Loucy (cell line): ENCODE results near the gene DCP1A.

Experiments
- H2AFZ ChIP-seq: fragments of 200-600 bp; sonication (generic); 2 replicates; pipeline ENCODE4 v1.6.0; 2016; ENCODE audit warnings: antibody characterized with exemption, mild to moderate bottlenecking, low read length, moderate library complexity
- H3F3A ChIP-seq: fragments of 200-600 bp; 2 replicates; pipeline ENCODE4 v1.6.0; 2016; ENCODE audit warnings: antibody characterized with exemption, low read depth, mild to moderate bottlenecking
- H3K27me3 ChIP-seq: fragments of 200-600 bp; sonication (generic); 2 replicates; pipeline ENCODE4 v1.6.1; 2014; ENCODE audit warnings: low read length, mild to moderate bottlenecking; ENCODE audit not compliant: insufficient read depth, poor library complexity, severe bottlenecking
- H3K36me3 ChIP-seq: fragments of 200-600 bp; sonication (generic); 2 replicates; pipeline ENCODE4 v1.6.1; 2016; ENCODE audit warnings: low read length; ENCODE audit not compliant: insufficient read depth
- H3K4me1 ChIP-seq: fragments of 200-600 bp; sonication (generic); 2 replicates; pipeline ENCODE4 v1.5.1; 2014; ENCODE audit warnings: low read length, mild to moderate bottlenecking; ENCODE audit not compliant: insufficient read depth, poor library complexity, severe bottlenecking
- H3K4me2 ChIP-seq: fragments of 200-600 bp; sonication (generic); 2 replicates; pipeline ENCODE4 v1.6.0; 2014; ENCODE audit warnings: antibody characterized with exemption, low read length, low read depth, mild to moderate bottlenecking; ENCODE audit not compliant: poor library complexity, severe bottlenecking
- H3K4me3 ChIP-seq: fragments of 200-600 bp; sonication (generic); 2 replicates; pipeline ENCODE4 v1.5.1; 2014; ENCODE audit warnings: low read length, mild to moderate bottlenecking, mixed read lengths; ENCODE audit not compliant: poor library complexity, severe bottlenecking
- H3K79me2 ChIP-seq: fragments of 200-600 bp; sonication (generic); 2 replicates; pipeline ENCODE4 v1.6.1; 2014; ENCODE audit warnings: low read length; ENCODE audit not compliant: insufficient read depth
- H3K9ac ChIP-seq: fragments of 200-600 bp; sonication (generic); 2 replicates; pipeline ENCODE4 v1.6.0; 2014; ENCODE audit warnings: mild to moderate bottlenecking, low read depth, low read length, moderate library complexity; ENCODE audit not compliant: poor library complexity, severe bottlenecking
- H3K9me2 ChIP-seq: fragments of 200-600 bp; sonication (generic); replicated peaks from 2 replicates; pipeline ENCODE4 v1.6.1; 2016; ENCODE audit warnings: low read depth, low read length, mixed read lengths
- H3K9me3 ChIP-seq: fragments of 200-600 bp; sonication (generic); 2 replicates; pipeline ENCODE4 v1.6.1; 2014; ENCODE audit warnings: mild to moderate bottlenecking, antibody characterized with exemption, low read length, low read depth; ENCODE audit not compliant: insufficient read depth
- H4K20me1 ChIP-seq: fragments of 200-600 bp; sonication (generic); 2 replicates; pipeline ENCODE4 v1.6.0; 2014; ENCODE audit warnings: antibody characterized with exemption, low read length, mild to moderate bottlenecking; ENCODE audit not compliant: insufficient read depth, poor library complexity, severe bottlenecking
- EZH2phosphoT487 ChIP-seq: fragments of 200-600 bp; IDR thresholded peaks from 2 replicates; pipeline ENCODE4 v1.6.1; 2018; ENCODE audit warnings: antibody characterized with exemption, mild to moderate bottlenecking, moderate library complexity, borderline replicate concordance
- TF ChIP-seq, protein P1 (sequence below): fragments of 200-600 bp; sonication (generic); conservative IDR thresholded peaks from 2 replicates; pipeline ENCODE4 v1.5.1; 2014; ENCODE audit warnings: mild to moderate bottlenecking, antibody characterized with exemption, low read length

Gene DCP1A

DNA sequence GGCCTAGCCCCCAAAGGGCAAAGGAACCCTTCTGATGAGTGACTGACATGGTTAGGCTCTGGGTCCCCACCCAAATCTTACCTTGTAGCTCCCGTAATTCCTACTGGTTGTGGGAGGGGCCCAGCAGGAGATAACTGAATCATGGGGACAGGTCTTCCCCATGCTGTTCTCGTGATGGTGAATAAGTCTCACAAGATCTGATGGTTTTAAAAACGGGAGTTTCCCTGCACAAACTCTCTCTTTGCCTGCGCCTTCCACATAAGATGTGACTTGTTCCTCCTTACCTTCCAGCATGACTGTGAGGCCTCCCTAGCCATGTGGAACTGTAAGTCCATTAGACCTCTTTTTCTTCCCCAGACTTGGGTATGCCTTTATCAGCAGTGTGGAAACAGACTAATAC lies 108.5 kb downstream of the DCP1A start:
- Histone ChIP-seq H3F3A (no peaks in the 10 kb centered on the region), H3K27me3 (no peaks in the 10 kb centered on the region), H3K9me3 (no peaks in the 10 kb centered on the region), H3K9ac (no peak overlapping the region), H3K36me3 (peaks cover 83% of the 10 kb centered on the region; the same call in 1 of the 2 replicates), H3K79me2 (peaks cover 32% of the 10 kb centered on the region), H3K4me3 (no peak overlapping the region), H2AFZ (no peak overlapping the region), H3K4me2 (no peak overlapping the region), H3K4me1 (no peaks in the 10 kb centered on the region), H4K20me1 (peaks cover 19% of the 10 kb centered on the region), H3K9me2 (no peaks in the 10 kb centered on the region)
- TF ChIP-seq, protein P1, sequence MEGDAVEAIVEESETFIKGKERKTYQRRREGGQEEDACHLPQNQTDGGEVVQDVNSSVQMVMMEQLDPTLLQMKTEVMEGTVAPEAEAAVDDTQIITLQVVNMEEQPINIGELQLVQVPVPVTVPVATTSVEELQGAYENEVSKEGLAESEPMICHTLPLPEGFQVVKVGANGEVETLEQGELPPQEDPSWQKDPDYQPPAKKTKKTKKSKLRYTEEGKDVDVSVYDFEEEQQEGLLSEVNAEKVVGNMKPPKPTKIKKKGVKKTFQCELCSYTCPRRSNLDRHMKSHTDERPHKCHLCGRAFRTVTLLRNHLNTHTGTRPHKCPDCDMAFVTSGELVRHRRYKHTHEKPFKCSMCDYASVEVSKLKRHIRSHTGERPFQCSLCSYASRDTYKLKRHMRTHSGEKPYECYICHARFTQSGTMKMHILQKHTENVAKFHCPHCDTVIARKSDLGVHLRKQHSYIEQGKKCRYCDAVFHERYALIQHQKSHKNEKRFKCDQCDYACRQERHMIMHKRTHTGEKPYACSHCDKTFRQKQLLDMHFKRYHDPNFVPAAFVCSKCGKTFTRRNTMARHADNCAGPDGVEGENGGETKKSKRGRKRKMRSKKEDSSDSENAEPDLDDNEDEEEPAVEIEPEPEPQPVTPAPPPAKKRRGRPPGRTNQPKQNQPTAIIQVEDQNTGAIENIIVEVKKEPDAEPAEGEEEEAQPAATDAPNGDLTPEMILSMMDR = no peak

- Histone ChIP-seq H4K20me1 (peaks cover 13% of the 10 kb centered on the region), H3K4me3 (no peak overlapping the region), H3K4me2 (no peak overlapping the region), H3K9me2 (no peaks in the 10 kb centered on the region), H3K4me1 (no peaks in the 10 kb centered on the region), H3K9ac (no peak overlapping the region), H2AFZ (no peak overlapping the region), H3F3A (no peaks in the 10 kb centered on the region), H3K27me3 (no peaks in the 10 kb centered on the region), H3K79me2 (peaks cover 26% of the 10 kb centered on the region), H3K36me3 (peaks cover 89% of the 10 kb centered on the region; the same call in 1 of the 2 replicates), H3K9me3 (no peaks in the 10 kb centered on the region)
- no peak for TF ChIP-seq EZH2phosphoT487
- TF ChIP-seq, protein P1 = no peak
Measured at GRCh38 chr3:53238051-53238850, 109.1 kb downstream of the DCP1A start.

DNA sequence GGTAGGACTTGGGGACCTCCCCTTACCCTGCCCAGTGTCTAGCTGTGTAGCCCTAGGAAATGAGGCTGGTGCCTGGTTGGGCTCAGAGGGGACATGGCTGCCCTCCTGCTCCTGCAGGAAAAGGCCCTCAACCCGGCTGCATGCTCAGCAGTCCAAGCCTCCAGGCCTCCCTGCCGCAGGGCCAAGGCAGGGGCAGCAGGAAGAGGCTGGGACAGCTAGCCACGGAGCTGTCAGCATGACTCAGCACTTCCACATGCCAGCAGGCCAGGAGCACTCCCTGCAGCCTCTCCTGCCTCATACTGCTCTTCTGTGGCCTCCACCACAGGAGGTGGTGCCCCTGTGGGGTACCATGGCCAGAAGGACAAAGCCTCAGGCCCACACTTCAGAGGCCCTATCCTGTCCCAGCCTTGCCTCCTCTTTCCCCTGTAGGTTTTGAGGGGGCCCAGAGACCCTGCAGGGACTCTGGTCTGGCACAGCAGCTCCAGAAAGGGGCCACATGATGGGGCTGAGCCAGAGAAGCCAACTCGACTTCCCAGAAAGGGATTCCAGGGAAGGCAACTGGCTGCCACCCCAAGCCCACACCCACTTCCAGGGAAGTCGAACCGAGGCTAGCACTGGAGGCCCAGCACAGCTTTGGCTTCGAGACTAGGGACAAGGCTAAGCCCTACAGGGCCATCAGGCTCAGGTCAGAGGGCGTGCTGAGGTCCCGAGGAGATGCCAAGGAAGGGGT lies 111.1 kb downstream of the DCP1A start:
- H3K9me3 ChIP-seq = no peaks in the 10 kb centered on the region
- H3K4me1 ChIP-seq = no peaks in the 10 kb centered on the region
- H4K20me1 ChIP-seq = peaks cover 3% of the 10 kb centered on the region
- peaks cover 6% of the 10 kb centered on the region; the same call in 1 of the 2 replicates for H3K79me2 ChIP-seq
- no peak for TF ChIP-seq EZH2phosphoT487
- TF ChIP-seq, protein P1 = no peak
- no peaks in the 10 kb centered on the region for H3K27me3 ChIP-seq
- H3K36me3 ChIP-seq = peaks cover 96% of the 10 kb centered on the region; the same call in 1 of the 2 replicates
- no peaks in the 10 kb centered on the region for H3F3A ChIP-seq
- H3K4me3 ChIP-seq = no peak overlapping the region
- H2AFZ ChIP-seq = no peak overlapping the region
- no peak overlapping the region for H3K4me2 ChIP-seq
- H3K9ac ChIP-seq = no peak overlapping the region
- H3K9me2 ChIP-seq = no peaks in the 10 kb centered on the region
